ENCODE measurements around the gene LRRC59.

DNA sequence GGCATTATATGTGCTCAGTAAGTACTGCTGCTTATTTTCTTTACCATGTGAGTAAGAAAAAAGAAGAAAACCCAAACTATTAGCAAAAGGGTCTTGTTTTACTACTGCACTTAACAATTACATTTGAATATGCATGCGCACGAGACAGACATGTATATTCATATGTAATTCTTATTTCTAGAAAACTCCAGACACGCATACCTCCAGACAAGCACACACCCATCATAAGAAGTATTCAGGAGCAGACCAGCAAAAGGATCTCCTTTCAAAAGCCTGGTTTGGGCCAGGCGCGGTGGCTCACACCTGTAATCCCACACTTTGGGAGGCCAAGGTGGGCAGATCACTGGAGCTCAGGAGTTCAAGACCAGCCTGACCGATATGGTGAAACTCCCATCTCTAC, 7.8 kb downstream of the LRRC59 start:
- TF ChIP-seq EZH2 (IDR thresholded peaks at IDR 0.05; ENCODE audit: borderline replicate concordance, low read depth, low read length, poor library complexity, severe bottlenecking), result no peak
- TF ChIP-seq, protein P1, sequence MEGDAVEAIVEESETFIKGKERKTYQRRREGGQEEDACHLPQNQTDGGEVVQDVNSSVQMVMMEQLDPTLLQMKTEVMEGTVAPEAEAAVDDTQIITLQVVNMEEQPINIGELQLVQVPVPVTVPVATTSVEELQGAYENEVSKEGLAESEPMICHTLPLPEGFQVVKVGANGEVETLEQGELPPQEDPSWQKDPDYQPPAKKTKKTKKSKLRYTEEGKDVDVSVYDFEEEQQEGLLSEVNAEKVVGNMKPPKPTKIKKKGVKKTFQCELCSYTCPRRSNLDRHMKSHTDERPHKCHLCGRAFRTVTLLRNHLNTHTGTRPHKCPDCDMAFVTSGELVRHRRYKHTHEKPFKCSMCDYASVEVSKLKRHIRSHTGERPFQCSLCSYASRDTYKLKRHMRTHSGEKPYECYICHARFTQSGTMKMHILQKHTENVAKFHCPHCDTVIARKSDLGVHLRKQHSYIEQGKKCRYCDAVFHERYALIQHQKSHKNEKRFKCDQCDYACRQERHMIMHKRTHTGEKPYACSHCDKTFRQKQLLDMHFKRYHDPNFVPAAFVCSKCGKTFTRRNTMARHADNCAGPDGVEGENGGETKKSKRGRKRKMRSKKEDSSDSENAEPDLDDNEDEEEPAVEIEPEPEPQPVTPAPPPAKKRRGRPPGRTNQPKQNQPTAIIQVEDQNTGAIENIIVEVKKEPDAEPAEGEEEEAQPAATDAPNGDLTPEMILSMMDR (conservative IDR thresholded peaks at IDR 0.05; ENCODE audit: low read depth, low read length), result no peak

All from A673 (cell line).